Measurements from ENCODE around the gene C1QL1. TPM values are rescaled to one million over a fixed set of nuclear protein-coding genes. Genes with fewer than 3 reads are reported as not detected.

Gene C1QL1
- total RNA-seq, result not detected
- long read RNA-seq, result 0 reads

- DNase-seq (ENCODE audit: low spot score), result peak; percentile 95
Observed at GRCh38 chr17:44968225-44969143, at the start of gene C1QL1. Gene C1QL1, minus strand, starts transcription at chr17:44968303. Its CDS starts 255 bp downstream, at chr17:44968048.

DNA sequence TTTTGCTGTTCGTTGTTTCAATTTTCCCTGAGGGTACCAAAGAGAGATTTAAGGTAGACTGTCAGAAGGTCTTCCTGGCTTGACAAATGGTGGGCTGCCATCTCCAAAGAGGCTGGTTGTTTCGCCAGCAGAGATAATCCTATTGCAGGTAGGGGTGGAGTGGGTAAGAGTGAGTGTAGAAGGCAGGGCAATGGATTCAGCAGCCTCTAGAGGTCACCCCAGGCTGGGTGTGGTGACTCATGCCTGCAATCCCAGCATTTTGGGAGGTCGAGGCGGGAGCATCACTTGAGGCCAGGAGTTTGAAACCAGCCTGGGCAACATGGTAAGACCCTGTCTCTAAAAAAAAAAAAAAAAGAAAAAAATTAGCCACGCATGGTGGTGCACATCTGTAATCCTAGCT, 48.7 kb upstream of the C1QL1 start:
- no peak for DNase-seq (ENCODE audit: low spot score)

- DNase-seq (ENCODE audit: low spot score), result no peak
Observed at GRCh38 chr17:45016237-45016636, 48.1 kb upstream of the C1QL1 start.

GRCh38 chr17:45013021-45013997, 45.2 kb upstream of the C1QL1 start:
- DNase-seq (ENCODE audit: low spot score), result no peak

DNA sequence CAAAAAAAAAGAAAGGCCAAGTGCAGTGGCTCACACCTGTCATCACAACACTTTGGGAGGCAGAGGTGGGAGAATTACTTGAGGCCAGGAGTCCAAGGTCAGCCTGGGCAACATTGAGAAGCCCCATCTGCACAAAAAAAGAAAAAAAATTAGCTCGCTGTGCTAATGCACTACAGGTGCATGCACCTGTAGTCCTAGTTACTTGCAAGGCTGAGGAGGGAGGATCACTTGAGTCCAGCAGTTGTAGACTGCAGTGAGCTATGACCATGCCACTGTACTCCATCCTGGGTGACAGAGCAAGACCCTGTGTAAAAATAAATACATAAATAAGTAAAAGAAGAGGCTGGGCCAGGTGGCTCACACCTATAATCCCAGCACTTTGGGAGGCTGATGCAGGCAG, 43.7 kb upstream of the C1QL1 start:
- no peak for DNase-seq (ENCODE audit: low spot score)

- DNase-seq (ENCODE audit: low spot score), result no peak
Observed at GRCh38 chr17:45009676-45010467, 41.8 kb upstream of the C1QL1 start.

DNA sequence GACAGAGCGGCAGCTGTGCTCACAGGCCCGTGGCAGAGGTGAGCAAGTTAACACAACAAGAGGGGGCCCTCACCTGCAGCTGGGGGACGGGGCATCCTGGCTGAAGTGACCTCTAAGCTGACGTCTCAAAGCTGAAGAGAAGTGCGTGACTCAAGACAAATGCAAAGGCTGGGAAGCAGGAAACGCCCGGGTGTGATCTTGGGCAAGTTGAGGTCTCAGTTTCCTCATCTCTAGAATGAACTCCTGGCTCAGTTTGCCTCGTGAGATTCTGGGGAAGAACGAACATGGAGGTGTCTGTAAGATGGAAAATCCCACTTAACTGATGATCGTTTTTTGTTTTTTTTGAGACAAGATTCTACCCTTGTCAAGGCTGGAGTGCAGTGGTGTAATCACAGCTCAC, 40.1 kb upstream of the C1QL1 start:
- no peak for DNase-seq (ENCODE audit: low spot score)

- no peak for DNase-seq (ENCODE audit: low spot score)
Observed at GRCh38 chr17:45006927-45007461, 38.9 kb upstream of the C1QL1 start.

DNA sequence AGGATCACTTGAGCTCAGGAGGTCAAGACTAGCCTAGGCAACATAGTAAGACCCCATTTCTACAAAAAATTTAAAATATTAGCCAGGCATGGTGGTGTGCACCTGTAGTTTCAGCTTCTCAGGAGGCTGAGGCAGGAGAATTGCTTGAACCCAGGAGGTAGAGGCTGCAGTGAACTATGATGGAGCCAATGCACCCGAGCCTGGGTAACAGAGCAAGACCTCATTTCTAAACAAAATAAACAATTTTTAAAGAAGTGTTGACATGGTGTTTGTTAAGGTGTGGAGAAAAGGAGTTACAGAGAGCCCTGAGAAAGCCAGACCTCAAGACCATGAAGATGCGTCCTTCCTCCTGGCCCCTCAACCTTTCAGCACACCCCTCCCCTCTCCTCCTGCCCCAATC, 37.6 kb upstream of the C1QL1 start:
- DNase-seq (ENCODE audit: low spot score), result no peak

GRCh38 chr17:45004388-45004787, 36.3 kb upstream of the C1QL1 start:
- no peak for DNase-seq (ENCODE audit: low spot score)

DNA sequence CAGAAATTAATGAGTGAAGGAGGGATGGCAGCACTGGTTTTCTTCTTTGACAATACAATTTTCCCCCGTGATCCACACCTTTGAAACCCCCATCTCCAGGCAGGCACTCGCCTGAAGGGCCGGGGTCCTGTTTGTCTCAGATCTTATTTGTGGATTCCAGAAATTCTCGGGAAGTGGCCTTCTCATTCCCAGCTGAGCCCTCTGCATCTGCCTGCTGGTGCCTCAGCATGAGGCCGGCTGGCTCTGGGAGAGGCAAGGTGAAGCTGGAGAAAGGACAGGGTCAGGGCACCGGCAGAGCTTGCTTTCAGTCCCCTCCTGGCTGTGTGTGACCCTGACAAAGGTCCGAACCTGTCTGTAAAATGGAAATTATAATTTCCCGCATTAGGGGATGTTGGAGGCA, 35.8 kb upstream of the C1QL1 start:
- DNase-seq (ENCODE audit: low spot score), result no peak

GRCh38 chr17:45001310-45001709, 33.2 kb upstream of the C1QL1 start:
- DNase-seq (ENCODE audit: low spot score), result no peak

GRCh38 chr17:44999433-44999832, 31.3 kb upstream of the C1QL1 start:
- no peak for DNase-seq (ENCODE audit: low spot score)

- DNase-seq (ENCODE audit: low spot score), result no peak
Observed at GRCh38 chr17:44998646-44999045, 30.5 kb upstream of the C1QL1 start.

DNA sequence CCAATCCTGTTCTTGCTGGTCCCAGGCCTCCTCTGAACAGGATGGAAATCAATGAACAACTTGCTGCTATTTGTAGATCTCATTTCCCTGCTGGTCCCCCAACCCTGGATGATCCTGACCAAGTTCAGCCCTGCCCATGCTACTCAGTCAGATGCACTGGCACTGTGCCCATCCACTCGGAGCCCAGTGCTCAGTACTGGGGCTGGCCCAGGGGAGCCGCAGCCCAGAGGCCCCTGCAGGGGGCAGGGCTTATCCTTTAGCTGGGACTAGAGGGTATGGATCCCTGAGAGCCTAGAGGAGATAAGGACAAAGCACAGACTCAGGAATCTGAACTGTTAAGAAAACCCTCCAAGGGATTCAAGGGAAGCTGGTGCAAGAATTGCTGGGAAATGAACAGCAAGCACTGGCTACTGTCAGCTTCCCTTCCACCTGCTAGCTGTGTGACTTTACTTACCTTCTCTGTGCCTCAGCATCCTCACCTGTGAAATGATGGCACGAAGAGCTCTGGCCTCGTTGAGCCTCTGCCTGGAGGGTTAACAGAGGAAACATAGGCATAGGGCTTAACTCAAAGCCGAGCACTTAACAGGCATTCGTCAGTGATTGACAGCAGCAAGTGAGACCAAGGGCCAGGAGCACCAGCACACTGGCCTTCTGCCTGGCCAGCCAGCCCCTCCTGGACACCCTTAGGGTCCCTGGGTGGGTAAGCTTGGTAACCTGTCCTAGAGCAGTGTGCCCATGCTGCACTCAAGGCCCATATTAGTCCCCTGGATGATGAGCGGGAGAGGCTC, 29.8 kb upstream of the C1QL1 start:
- DNase-seq (ENCODE audit: low spot score), result no peak

GRCh38 chr17:44996304-44996703, 28.2 kb upstream of the C1QL1 start:
- no peak for DNase-seq (ENCODE audit: low spot score)

DNA sequence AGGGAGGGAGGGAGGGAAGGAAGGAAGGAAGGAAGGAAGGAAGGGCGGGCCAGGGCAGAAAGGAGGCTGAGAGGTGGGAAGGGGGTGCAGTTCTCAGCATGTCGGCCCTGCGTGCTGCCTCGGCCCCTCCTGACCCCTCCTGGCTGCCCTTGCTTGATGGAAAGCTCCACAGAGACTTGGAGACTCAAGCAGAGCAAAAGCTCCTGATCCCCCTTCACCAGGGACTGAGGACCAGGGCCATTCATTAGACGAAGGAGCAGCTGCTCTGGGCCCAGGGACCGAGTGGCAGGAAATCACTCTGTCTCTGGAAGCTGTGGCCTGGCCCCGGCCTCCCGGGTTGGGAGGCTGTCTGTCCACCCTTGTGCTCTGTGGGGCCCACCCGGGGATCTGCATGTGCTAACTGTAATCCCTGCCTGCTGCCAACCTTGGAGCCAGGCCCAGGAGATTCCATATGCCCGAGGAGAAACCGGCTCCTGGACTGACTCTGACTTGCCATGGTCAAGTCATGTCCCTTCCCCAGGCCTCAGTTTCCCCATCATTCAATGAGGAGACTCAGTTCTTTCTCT, 27.4 kb upstream of the C1QL1 start:
- no peak for DNase-seq (ENCODE audit: low spot score)

DNA sequence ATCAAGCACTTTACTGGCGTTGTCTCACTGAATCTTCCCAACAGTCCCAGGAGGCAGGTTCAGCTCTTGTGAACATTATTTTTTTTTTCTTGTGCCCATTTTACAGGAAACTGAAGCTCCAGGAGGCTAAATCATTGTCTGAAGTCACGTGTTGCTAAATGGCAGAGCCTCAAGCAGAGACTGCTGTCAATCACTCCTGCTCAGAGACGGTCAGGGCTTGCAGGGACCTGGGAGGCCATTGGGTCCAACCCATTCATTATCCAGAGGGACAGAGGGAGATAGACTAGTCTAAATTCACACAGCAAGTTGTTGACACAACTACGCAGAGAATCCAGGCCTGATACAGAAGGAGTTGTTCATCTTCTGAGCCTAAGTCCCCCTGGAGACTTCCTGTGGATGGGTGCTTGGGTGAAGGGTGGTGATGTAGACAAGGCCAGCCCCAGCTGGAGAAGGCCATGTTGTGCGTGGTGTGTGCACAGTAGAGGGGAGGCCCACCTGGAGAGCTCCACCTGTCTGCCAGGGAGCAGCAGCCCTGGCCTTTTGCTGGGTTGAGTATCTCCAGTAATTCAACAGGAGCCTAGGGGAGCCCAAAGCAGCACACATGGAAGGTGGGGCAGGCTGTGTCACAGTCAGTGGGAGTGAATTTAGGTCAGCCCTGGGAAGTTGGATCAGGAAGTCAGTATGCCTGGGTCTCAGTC, 24.3 kb upstream of the C1QL1 start:
- DNase-seq (ENCODE audit: low spot score), result no peak

- DNase-seq (ENCODE audit: low spot score), result no peak
Observed at GRCh38 chr17:44990994-44991393, 22.9 kb upstream of the C1QL1 start.
